Psoas muscle (tissue), 8 donors: ENCODE results near the gene MRPL36. TPM values are rescaled to one million over a fixed set of nuclear protein-coding genes. Genes with fewer than 3 reads are reported as not detected.
A peak's percentile ranks its signal among the peaks of the same experiment; 100 is the strongest.

Experiments
- ATAC-seq, 4 donors: fragments of 200-7000 bp; cut with Tn5 transposase; one replicate each; pipeline ENCODE4 v1.9.1; 2020; ENCODE audit warnings: moderate library complexity in 3 of 4, mild to moderate bottlenecking in 2 of 4
- DNase-seq, 2 donors: peaks; one replicate each; pipeline ENCODE4 v3.0.0-alpha.2; 2020
- H3K27ac ChIP-seq: fragments of 200-600 bp; one replicate; pipeline ENCODE4 v1.8.0; 2022
- H3K27me3 ChIP-seq, 3 donors: fragments of 200-600 bp in 1 of 3; one replicate each; pipeline versions ENCODE4 v1.6.1 to v1.8.0; 2013 to 2022; ENCODE audit warnings: low read length in 2 of 3, mild to moderate bottlenecking in 2 of 3, moderate library complexity in 1 of 3; ENCODE audit not compliant: insufficient read depth in 3 of 3
- H3K36me3 ChIP-seq, 2 donors: fragments of 200-600 bp in 1 of 2; one replicate each; pipeline versions ENCODE4 v1.6.1 to v1.8.0; 2013 to 2022; ENCODE audit warnings: low read depth in 1 of 2, mild to moderate bottlenecking in 1 of 2, moderate library complexity in 1 of 2; ENCODE audit not compliant: insufficient read depth in 1 of 2
- H3K4me1 ChIP-seq: fragments of 200-600 bp; one replicate; pipeline ENCODE4 v1.8.0; 2022
- H3K4me3 ChIP-seq: fragments of 200-600 bp; one replicate; pipeline ENCODE4 v1.8.0; 2022; ENCODE audit warnings: mild to moderate bottlenecking
- H3K9me3 ChIP-seq: fragments of 200-600 bp; one replicate; pipeline ENCODE4 v1.8.0; 2022
- WGBS, 3 donors: extraction: QIAGEN DNeasy Blood & Tissue Kit; methylation state at CpG; one replicate each; pipeline versions ENCODE4 v1.1.6 to v1.1.7; 2013; 5-methylcytosine and 5-hydroxymethylcytosine counted together
- intact Hi-C, 2 donors: fragments of 100-400 bp; cut with DNase I; formaldehyde crosslinking; loops; one replicate each; pipeline versions ENCODE4 v1.11.0 to v1.14.2; 2022
- polyA plus RNA-seq, 3 donors: library from polyadenylated mRNA; stranded (reverse); fragments of 200-250 nt; gene quantifications; one replicate each; pipeline ENCODE4 v1.2.3, GENCODE V29; 2013
- total RNA-seq, 4 donors: library from RNA; stranded (reverse); fragmentation: NEBNext Ultra II Directional in 2 of 4; extraction: Animal tissue kit (Norgen Biotek cat#: 25700) in 2 of 4; gene quantifications; one replicate each; pipeline versions ENCODE4 v1.2.1 to v1.2.4, GENCODE V29; 2021 to 2023
- TF ChIP-seq, protein P1 (sequence below): fragments of 200-600 bp; IDR thresholded peaks from one replicate; pipeline ENCODE4 v1.8.0; 2022; ENCODE audit warnings: antibody characterized with exemption
- donor health status: healthy with polysubstance abuse.
- donor health status: DM: no; HTN: no; CAD: no; lungs with moderate emphysema.
- donor health status: Bipolar disorder and iron deficiency.
- donor health status: healthy.
- donor health status: DM: yes; HTN: yes; CAD: no.
- donor health status: DM: no; HTN: no; CAD: no.
- donor health status: DM: no; HTN: no; CAD: no.
- donor health status: DM: yes; HTN: yes; CAD: no.

The MRPL36 gene
- total and polyA plus RNA-seq, 7 donors = 61.6 to 216 (median 111) TPM

DNA sequence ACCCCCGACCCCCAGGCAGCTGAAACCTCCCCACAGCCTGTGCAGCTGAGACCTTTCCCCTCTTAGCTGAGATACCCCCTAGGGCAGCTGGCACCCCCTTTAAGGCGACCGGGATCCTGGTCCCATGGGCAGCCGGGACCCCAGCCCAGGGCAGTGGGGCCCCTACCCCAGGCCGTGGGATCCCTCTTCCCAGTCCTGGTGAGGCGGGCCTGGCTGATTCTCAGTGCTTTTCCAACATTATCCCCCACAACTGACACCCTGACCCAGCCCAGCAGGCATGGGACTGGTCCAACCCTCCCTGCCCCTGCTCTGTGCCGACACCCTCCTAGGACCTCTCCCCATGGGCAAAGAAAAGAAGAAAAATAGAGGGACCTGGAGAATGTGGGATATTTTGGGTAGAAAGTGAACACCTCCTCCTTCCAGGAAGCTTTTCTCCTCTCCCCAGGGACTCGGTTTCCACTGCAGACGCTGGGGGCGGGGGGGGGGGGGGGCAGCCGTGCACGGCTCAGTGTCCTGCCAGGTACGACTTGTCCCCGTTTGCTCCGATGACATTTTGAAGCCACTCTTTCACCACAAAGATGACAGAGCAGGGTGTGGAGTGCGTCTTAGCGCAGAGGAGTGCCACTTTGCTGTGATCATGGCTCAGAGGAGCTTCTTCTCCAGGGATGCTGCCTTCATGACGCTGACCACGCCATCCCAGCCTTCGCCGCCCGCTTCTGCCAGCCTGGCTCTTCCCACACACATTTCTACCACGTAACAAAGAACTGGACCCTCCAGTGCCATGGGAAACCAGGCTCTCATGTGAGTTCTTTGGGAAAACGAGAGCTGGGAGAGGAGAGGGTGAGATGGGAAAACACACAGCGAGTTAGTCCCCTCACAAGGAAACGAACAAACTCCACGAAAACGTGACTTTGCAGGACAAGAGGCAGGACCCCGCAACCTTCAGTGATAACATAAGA is 47.5 kb downstream of the MRPL36 start:
- Histone ChIP-seq H3K4me3 (no peak overlapping the region), H3K4me1 (no peaks in the 10 kb centered on the region), H3K27ac (no peak overlapping the region), H3K36me3 (no peaks in the 10 kb centered on the region), H3K9me3 (no peaks in the 10 kb centered on the region), H3K27me3 (peaks cover 0 to 3% (median 0%) of the 10 kb centered on the region in 3 donors)
- no peak for DNase-seq
- ATAC-seq = no peak
- TF ChIP-seq, protein P1, sequence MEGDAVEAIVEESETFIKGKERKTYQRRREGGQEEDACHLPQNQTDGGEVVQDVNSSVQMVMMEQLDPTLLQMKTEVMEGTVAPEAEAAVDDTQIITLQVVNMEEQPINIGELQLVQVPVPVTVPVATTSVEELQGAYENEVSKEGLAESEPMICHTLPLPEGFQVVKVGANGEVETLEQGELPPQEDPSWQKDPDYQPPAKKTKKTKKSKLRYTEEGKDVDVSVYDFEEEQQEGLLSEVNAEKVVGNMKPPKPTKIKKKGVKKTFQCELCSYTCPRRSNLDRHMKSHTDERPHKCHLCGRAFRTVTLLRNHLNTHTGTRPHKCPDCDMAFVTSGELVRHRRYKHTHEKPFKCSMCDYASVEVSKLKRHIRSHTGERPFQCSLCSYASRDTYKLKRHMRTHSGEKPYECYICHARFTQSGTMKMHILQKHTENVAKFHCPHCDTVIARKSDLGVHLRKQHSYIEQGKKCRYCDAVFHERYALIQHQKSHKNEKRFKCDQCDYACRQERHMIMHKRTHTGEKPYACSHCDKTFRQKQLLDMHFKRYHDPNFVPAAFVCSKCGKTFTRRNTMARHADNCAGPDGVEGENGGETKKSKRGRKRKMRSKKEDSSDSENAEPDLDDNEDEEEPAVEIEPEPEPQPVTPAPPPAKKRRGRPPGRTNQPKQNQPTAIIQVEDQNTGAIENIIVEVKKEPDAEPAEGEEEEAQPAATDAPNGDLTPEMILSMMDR = no peak
- intact Hi-C loops = no loop called here
- 75 to 83% (median 80%) methylated on average over 21 to 29 of the region's 29 CpGs for WGBS, 3 donors

GRCh38 chr5:1751026-1751863 is 48.4 kb downstream of the MRPL36 start:
- TF ChIP-seq, protein P1 = no peak
- no peak overlapping the region for H3K27ac ChIP-seq
- H3K9me3 ChIP-seq = no peaks in the 10 kb centered on the region
- no peaks in the 10 kb centered on the region for H3K4me1 ChIP-seq
- DNase-seq = no peak
- peaks cover 0 to 3% (median 0%) of the 10 kb centered on the region in 3 donors for H3K27me3 ChIP-seq
- H3K4me3 ChIP-seq = no peak overlapping the region
- ATAC-seq = no peak
- intact Hi-C loops = no loop called here
- no peaks in the 10 kb centered on the region for H3K36me3 ChIP-seq
- 48 to 56% (median 55%) methylated on average over 27 of the region's 27 CpGs for WGBS, 3 donors

GRCh38 chr5:1750469-1750868 is 49.2 kb downstream of the MRPL36 start:
- Histone ChIP-seq H3K27me3 (peaks cover 0 to 3% (median 0%) of the 10 kb centered on the region in 3 donors), H3K4me1 (no peaks in the 10 kb centered on the region), H3K36me3 (no peaks in the 10 kb centered on the region), H3K4me3 (no peak overlapping the region), H3K27ac (no peak overlapping the region), H3K9me3 (no peaks in the 10 kb centered on the region)
- peak in 1 of 2 donors; percentile 43 for DNase-seq
- intact Hi-C loops = no loop called here
- WGBS, 3 donors = 84 to 87% (median 85%) methylated on average over 17 of the region's 17 CpGs
- TF ChIP-seq, protein P1 = no peak
- ATAC-seq = no peak

- DNase-seq = no peak
- Histone ChIP-seq H3K27me3 (peaks cover 0 to 3% (median 0%) of the 10 kb centered on the region in 3 donors), H3K27ac (no peak overlapping the region), H3K9me3 (no peaks in the 10 kb centered on the region), H3K36me3 (no peaks in the 10 kb centered on the region), H3K4me3 (no peak overlapping the region), H3K4me1 (no peaks in the 10 kb centered on the region)
- 87 to 91% (median 88%) methylated on average over 19 of the region's 19 CpGs for WGBS, 3 donors
- TF ChIP-seq, protein P1 = no peak
- no peak for ATAC-seq
- intact Hi-C loops = no loop called here
Observed at GRCh38 chr5:1749346-1750124, 50.1 kb downstream of the MRPL36 start.
